GM12873 (cell line): ENCODE measurements around the gene OR9A4.

Source experiments
- CTCF ChIP-seq: IDR thresholded peaks from 2 replicates; pipeline ENCODE4 v1.5.1; 2012; ENCODE audit warnings: low read depth, mild to moderate bottlenecking, moderate library complexity, low read length, control low read depth; ENCODE audit not compliant: insufficient read depth; ENCODE audit errors: missing control alignments

OR9A4 gene

GRCh38 chr7:141880960-141881359, 35.2 kb upstream of the OR9A4 start:
- no peak for TF ChIP-seq CTCF

GRCh38 chr7:141884539-141885225, 31.5 kb upstream of the OR9A4 start:
- TF ChIP-seq CTCF, result no peak

DNA sequence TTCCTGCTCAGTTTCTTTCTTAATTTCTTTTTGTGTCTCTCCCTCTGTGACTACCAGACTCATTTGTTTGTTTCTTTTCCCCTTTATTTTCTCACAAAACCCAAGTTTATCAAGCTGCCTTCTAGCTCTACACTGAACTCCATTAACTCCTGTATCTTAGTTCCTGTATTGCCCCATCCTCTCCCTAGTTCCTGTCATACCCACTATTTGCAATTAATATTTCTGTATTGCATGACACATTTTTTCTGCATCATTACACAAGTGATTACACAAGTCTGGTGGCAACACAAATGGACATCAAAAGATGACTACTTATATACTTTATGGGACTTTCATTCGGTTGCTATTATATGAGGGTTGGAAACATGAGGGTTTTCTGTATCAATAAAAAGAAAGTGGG, 26.9 kb upstream of the OR9A4 start:
- TF ChIP-seq CTCF, result no peak

GRCh38 chr7:141891336-141891735, 24.9 kb upstream of the OR9A4 start:
- TF ChIP-seq CTCF, result no peak

DNA sequence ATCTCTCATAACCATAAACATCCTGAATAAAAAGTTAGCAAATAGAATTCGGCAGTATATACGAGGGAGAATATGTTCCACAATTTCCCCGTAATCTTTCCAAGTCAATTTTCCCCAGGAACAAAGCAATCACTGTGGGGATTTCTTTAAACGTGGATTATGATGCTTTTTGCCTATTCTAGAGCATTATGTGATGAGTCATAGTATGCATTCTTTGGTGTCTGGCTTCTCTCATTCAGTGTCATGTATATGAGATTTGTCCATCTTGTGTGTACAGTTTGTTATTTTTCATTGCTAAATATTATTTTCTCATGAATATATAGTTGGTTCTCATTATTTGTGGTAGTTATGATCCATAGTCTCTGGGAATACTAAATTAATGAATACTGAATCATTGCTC, 9.9 kb upstream of the OR9A4 start:
- no peak for TF ChIP-seq CTCF

DNA sequence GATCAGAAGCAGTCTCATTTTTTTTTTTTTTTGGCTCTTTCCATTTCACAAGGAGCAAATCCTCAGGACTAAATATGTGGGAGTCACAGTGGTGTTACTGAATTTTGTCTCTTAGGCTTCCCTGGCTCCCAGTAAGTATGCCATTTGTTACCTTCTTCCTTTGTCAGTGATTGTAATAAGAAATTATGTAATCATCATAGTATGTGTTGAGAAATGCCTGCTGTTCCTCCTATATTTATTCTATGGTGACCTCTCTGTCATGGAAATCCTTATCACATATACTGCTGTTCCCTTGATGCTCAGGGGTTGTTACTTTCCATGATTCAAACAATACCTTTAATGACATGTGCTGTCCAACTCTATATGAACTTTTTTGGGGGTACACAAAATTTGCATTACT, 4.8 kb upstream of the OR9A4 start:
- TF ChIP-seq CTCF, result no peak

- TF ChIP-seq CTCF, result no peak
These were observed 634 bp upstream of the OR9A4 start for GRCh38 chr7:141915565-141915964.

- TF ChIP-seq CTCF, result no peak
These were observed 4.1 kb downstream of the OR9A4 start for GRCh38 chr7:141920281-141920680.
